Fibroblast of mammary gland (primary cell): ENCODE results near the gene BGN.

Source experiments
- DNase-seq: peaks from one replicate; pipeline ENCODE4 v3.0.0-alpha.2; 2010; ENCODE audit warnings: low read depth
- H3K4me3 ChIP-seq: 2 replicates; pipeline ENCODE4 v1.5.1; 2011; ENCODE audit warnings: low read depth, mild to moderate bottlenecking, low read length, moderate library complexity; ENCODE audit not compliant: control insufficient read depth
- CTCF ChIP-seq: conservative IDR thresholded peaks from 2 replicates; pipeline ENCODE4 v1.5.1; 2011; ENCODE audit warnings: low read depth, low read length, inconsistent platforms; ENCODE audit not compliant: control insufficient read depth, insufficient read depth

Gene BGN

GRCh38 chrX:153520287-153520917, 25.6 kb downstream of the BGN start:
- no peak overlapping the region for H3K4me3 ChIP-seq
- no peak for TF ChIP-seq CTCF
- DNase-seq, result no peak

GRCh38 chrX:153521034-153521433, 26.3 kb downstream of the BGN start:
- TF ChIP-seq CTCF, result no peak
- H3K4me3 ChIP-seq, result no peak overlapping the region
- peak; percentile 39 for DNase-seq

GRCh38 chrX:153522259-153522658, 27.5 kb downstream of the BGN start:
- H3K4me3 ChIP-seq, result no peak overlapping the region
- DNase-seq, result no peak
- no peak for TF ChIP-seq CTCF

GRCh38 chrX:153523269-153523668, 28.5 kb downstream of the BGN start:
- no peak overlapping the region for H3K4me3 ChIP-seq
- TF ChIP-seq CTCF, result no peak
- no peak for DNase-seq

- no peak for TF ChIP-seq CTCF
- no peak for DNase-seq
- H3K4me3 ChIP-seq, result no peak overlapping the region
These were observed 29.5 kb downstream of the BGN start for GRCh38 chrX:153524234-153524633.

- no peak overlapping the region for H3K4me3 ChIP-seq
- DNase-seq, result no peak
- TF ChIP-seq CTCF, result no peak
These were observed 30.7 kb downstream of the BGN start for GRCh38 chrX:153525451-153525850.

GRCh38 chrX:153526042-153526441, 31.3 kb downstream of the BGN start:
- DNase-seq, result no peak

More at GRCh38 chrX:153526042-153526441, 31.3 kb downstream of the BGN start:
- H3K4me3 ChIP-seq, result no peak overlapping the region
- TF ChIP-seq CTCF, result no peak
